ENCODE results near the gene ESPL1.

Gene ESPL1

GRCh38 chr12:53231921-53232645 is 36.0 kb upstream of the ESPL1 start, which contains the start of gene RARG:
Gene RARG (minus strand): TSS chr12:53232209. CDS start chr12:53227545, 4,664 bp downstream.
- DNase-seq = peak; percentile 10

GRCh38 chr12:53232646-53233461 is 35.2 kb upstream of the ESPL1 start:
- DNase-seq = no peak

GRCh38 chr12:53233671-53234121 is 34.4 kb upstream of the ESPL1 start:
- DNase-seq = no peak

GRCh38 chr12:53234271-53234914 is 33.7 kb upstream of the ESPL1 start:
- DNase-seq = no peak

- no peak for DNase-seq
These were observed 32.9 kb upstream of the ESPL1 start for GRCh38 chr12:53235164-53235563.

GRCh38 chr12:53235742-53236442 is 32.2 kb upstream of the ESPL1 start:
- DNase-seq = no peak

GRCh38 chr12:53236443-53237111 is 31.5 kb upstream of the ESPL1 start:
- no peak for DNase-seq

GRCh38 chr12:53239643-53240258 is 28.3 kb upstream of the ESPL1 start:
- no peak for DNase-seq

- no peak for DNase-seq
These were observed 26.3 kb upstream of the ESPL1 start for GRCh38 chr12:53241623-53242412.

GRCh38 chr12:53244337-53244736 is 23.8 kb upstream of the ESPL1 start:
- DNase-seq = no peak

GRCh38 chr12:53245286-53245685 is 22.8 kb upstream of the ESPL1 start:
- no peak for DNase-seq

- DNase-seq = peak; percentile 22
These were observed 16.4 kb upstream of the ESPL1 start for GRCh38 chr12:53251477-53252348.

GRCh38 chr12:53252349-53252916 is 15.7 kb upstream of the ESPL1 start:
- no peak for DNase-seq

- no peak for DNase-seq
These were observed 14.8 kb upstream of the ESPL1 start for GRCh38 chr12:53253298-53253697.

GRCh38 chr12:53254816-53255545 is 13.1 kb upstream of the ESPL1 start:
- DNase-seq = no peak

GRCh38 chr12:53255996-53256395 is 12.1 kb upstream of the ESPL1 start:
- DNase-seq = no peak

GRCh38 chr12:53258541-53259539 is 9.3 kb upstream of the ESPL1 start:
- peak; percentile 73 for DNase-seq

GRCh38 chr12:53259891-53260290 is 8.2 kb upstream of the ESPL1 start:
- no peak for DNase-seq

Data from NCI-H2029 treated with DMSO at 0.1 percent for 48 hours (cell line).